Activated naive CD8-positive, alpha-beta T cell treated with anti-CD3 and anti-CD28 coated beads, Interleukin-2, amount 50 U/mL, for 24 hours (primary cell): ENCODE data around the gene TMEM63C.
A peak's percentile ranks its signal among the peaks of the same experiment; 100 is the strongest.
"Not testable (repeated sequence)": the region's sequence is repeated elsewhere in the genome, so short reads cannot be mapped to it uniquely, and the experiment has no call there.

Source experiments
- ATAC-seq: fragments of 150-1000 bp; cut with Tn5 transposase; one replicate; pipeline ENCODE4 v1.10.0; 2021
- DNase-seq: peaks from one replicate; pipeline ENCODE4 v3.0.0; 2021
- H3K27ac Mint-ChIP-seq: one replicate; pipeline ENCODE4 v1.8.0; 2021; ENCODE audit warnings: mild to moderate bottlenecking, mixed read lengths
- H3K27me3 Mint-ChIP-seq: one replicate; pipeline ENCODE4 v1.8.0; 2021; ENCODE audit warnings: mixed read lengths
- H3K36me3 Mint-ChIP-seq: one replicate; pipeline ENCODE4 v1.8.0; 2021; ENCODE audit warnings: low read depth, mixed read lengths
- H3K4me1 Mint-ChIP-seq: one replicate; pipeline ENCODE4 v1.8.0; 2021; ENCODE audit warnings: mixed read lengths
- H3K4me3 Mint-ChIP-seq: one replicate; pipeline ENCODE4 v1.8.0; 2021; ENCODE audit warnings: mild to moderate bottlenecking, moderate library complexity, mixed read lengths
- H3K9me3 Mint-ChIP-seq: one replicate; pipeline ENCODE4 v1.8.0; 2021; ENCODE audit warnings: mixed read lengths

The TMEM63C gene

GRCh38 chr14:77148510-77149231 lies 32.9 kb upstream of the TMEM63C start:
- H3K4me1 Mint-ChIP-seq = no peaks in the 10 kb centered on the region
- no peaks in the 10 kb centered on the region for H3K36me3 Mint-ChIP-seq
- DNase-seq (no peak), ATAC-seq (no peak)
- H3K27ac Mint-ChIP-seq = no peak overlapping the region
- no peak overlapping the region for H3K4me3 Mint-ChIP-seq
- H3K9me3 Mint-ChIP-seq = no peaks in the 10 kb centered on the region
- peaks cover 45% of the 10 kb centered on the region for H3K27me3 Mint-ChIP-seq

DNA sequence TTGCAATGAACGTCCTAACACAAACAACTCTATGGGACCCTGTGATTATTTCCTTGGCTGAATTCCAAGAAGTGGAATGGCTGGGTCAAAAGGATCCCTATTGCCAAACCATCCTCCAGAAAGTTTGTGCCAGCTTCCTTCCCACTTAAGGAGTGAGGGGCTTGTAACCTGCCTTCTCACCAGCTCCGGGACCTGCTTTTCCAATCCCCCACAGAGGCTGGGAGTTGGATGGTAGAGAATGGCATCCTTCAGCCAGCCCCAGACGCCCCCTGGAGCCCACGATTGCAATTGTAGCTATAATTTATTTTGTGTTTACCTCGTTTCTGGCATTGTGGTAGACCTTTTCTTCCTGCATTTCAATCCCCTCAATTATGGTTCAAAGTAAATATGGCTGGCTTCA lies 30.4 kb upstream of the TMEM63C start:
- no peaks in the 10 kb centered on the region for H3K9me3 Mint-ChIP-seq
- H3K27me3 Mint-ChIP-seq = peaks cover 37% of the 10 kb centered on the region
- DNase-seq (peak; percentile 25), ATAC-seq (no peak)
- H3K27ac Mint-ChIP-seq = no peak overlapping the region
- no peaks in the 10 kb centered on the region for H3K4me1 Mint-ChIP-seq
- no peak overlapping the region for H3K4me3 Mint-ChIP-seq
- H3K36me3 Mint-ChIP-seq = no peaks in the 10 kb centered on the region

DNA sequence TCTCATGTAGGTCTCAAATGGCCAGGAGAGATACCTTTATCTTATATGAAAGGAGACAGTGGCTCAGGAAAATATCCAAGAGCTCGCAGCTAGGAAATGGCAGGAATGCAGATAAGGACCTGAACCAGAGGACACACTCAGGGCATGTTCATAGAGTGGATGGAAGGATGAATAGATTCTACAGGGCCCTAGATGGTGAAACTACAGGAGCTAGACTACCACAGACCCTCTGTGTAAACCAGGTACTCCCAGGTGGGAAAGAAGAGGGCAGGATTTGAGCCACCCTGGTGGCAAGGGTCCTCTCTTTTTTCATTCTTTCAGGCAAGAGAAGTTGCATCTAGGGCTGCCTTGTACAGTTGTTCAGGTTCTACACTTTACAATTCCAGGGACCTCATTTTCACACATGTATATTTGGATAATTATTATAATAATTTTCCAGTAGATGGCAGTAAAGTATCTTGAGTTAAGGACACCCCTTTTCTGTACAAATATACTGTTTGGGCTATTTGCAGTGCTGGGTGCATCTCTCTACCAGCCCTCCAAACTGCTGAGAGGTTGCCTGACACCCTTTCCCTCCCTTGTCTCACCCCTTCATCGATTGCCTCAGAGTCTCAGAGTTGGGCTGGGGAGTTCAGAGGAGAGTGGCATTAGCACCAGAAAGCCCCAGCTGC lies 29.5 kb upstream of the TMEM63C start:
- H3K36me3 Mint-ChIP-seq = no peaks in the 10 kb centered on the region
- no peak overlapping the region for H3K27ac Mint-ChIP-seq
- no peak for DNase-seq
- H3K27me3 Mint-ChIP-seq = peaks cover 32% of the 10 kb centered on the region
- ATAC-seq = peak; percentile 54
- no peaks in the 10 kb centered on the region for H3K9me3 Mint-ChIP-seq
- H3K4me3 Mint-ChIP-seq = no peak overlapping the region
- no peaks in the 10 kb centered on the region for H3K4me1 Mint-ChIP-seq

DNA sequence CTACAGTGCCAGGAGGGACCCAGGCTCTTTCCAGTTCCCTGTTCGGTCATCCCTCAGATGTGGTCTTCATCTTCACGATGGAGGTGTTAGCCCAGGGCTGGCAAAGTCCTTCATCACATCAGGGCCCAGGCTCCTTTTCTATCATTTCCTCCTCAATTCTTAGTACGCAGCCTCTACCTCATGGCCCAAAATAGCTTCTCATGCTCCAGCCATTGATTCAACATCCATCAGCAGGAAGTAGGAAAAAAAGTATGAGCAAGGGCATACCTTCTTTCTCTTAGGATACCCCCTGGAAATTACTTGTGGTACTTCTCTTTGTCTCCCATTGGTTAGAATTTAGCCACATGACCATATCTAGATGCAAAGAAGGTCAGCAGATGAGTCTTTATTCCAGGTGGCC lies 27.8 kb upstream of the TMEM63C start:
- no peak for DNase-seq

DNA sequence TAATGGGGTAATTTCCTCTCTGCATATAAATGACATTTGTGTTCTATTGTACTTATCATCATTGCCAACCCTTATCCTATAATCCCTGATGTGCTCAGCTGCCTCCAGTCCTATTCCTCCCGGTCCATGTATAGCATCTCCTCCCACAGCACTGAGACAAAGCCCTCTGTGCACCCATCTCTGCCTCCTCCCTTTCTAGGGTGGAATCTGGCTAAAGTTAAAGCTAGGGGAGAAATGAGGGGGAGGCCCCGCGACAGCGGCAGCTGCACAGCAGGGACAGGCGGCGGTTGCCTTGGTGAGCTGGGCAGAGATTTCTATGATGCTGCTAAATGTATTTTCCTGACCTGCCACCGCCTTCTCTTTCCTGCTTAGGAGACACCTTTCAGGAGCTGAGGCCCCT lies 27.2 kb upstream of the TMEM63C start:
- Mint-ChIP-seq H3K36me3 (no peaks in the 10 kb centered on the region), H3K27me3 (peaks cover 37% of the 10 kb centered on the region), H3K4me3 (no peak overlapping the region), H3K27ac (no peak overlapping the region), H3K4me1 (no peaks in the 10 kb centered on the region), H3K9me3 (no peaks in the 10 kb centered on the region)
- ATAC-seq = no peak
- DNase-seq = no peak

More for the DNA sequence above, 27.8 kb upstream of the TMEM63C start:
- no peak overlapping the region for H3K27ac Mint-ChIP-seq
- H3K4me1 Mint-ChIP-seq = no peaks in the 10 kb centered on the region
- H3K4me3 Mint-ChIP-seq = no peak overlapping the region
- ATAC-seq = no peak
- H3K27me3 Mint-ChIP-seq = peaks cover 36% of the 10 kb centered on the region
- H3K9me3 Mint-ChIP-seq = no peaks in the 10 kb centered on the region
- H3K36me3 Mint-ChIP-seq = no peaks in the 10 kb centered on the region

GRCh38 chr14:77155083-77155482 lies 26.5 kb upstream of the TMEM63C start:
- Mint-ChIP-seq H3K36me3 (no peaks in the 10 kb centered on the region), H3K27ac (no peak overlapping the region), H3K4me3 (no peak overlapping the region), H3K9me3 (no peaks in the 10 kb centered on the region), H3K4me1 (no peaks in the 10 kb centered on the region), H3K27me3 (peaks cover 37% of the 10 kb centered on the region)
- DNase-seq (no peak), ATAC-seq (no peak)

GRCh38 chr14:77157740-77158139 lies 23.9 kb upstream of the TMEM63C start:
- Mint-ChIP-seq H3K4me3 (no peak overlapping the region), H3K36me3 (no peaks in the 10 kb centered on the region), H3K9me3 (no peaks in the 10 kb centered on the region), H3K27me3 (peaks cover 38% of the 10 kb centered on the region), H3K4me1 (no peaks in the 10 kb centered on the region), H3K27ac (no peak overlapping the region)
- ATAC-seq (no peak), DNase-seq (no peak)

DNA sequence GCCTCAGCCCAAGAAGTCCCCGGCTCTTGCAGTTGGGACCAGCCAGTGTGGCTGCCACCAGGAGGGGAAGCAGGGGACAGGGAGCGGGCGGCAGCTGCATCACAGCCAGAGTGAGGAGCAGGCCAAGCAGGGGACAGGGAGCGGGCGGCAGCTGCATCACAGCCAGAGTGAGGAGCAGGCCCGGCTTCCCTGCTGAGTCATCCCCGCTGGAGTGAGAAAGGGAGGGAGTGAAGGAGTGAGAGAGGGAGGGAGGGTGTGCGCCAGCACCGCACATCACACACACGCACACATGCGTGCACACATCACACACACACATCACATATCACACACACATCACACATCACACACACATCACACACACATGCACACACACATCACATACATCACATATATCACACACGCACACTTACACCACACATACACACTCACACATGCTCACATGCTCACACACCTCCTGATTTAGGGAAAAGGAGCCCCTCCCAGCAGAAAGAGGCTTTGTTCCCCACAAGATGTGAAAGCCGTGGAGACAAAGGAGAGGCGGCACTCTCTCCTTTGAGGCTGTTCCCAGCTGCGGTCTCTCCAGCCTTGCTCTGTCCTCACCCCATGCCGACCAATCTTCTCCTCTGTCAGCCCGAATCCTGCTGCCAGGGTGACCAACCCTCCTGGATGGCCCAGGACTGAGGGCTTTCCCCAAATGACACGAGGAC lies 23.3 kb upstream of the TMEM63C start:
- H3K27ac Mint-ChIP-seq = no peak overlapping the region
- ATAC-seq (peak; percentile 20), DNase-seq (no peak)
- peaks cover 35% of the 10 kb centered on the region for H3K27me3 Mint-ChIP-seq
- H3K36me3 Mint-ChIP-seq = no peaks in the 10 kb centered on the region
- H3K4me3 Mint-ChIP-seq = no peak overlapping the region
- H3K4me1 Mint-ChIP-seq = no peaks in the 10 kb centered on the region
- no peaks in the 10 kb centered on the region for H3K9me3 Mint-ChIP-seq

GRCh38 chr14:77158882-77159255 lies 22.7 kb upstream of the TMEM63C start:
- no peak for ATAC-seq
- Mint-ChIP-seq H3K36me3 (no peaks in the 10 kb centered on the region), H3K4me1 (no peaks in the 10 kb centered on the region), H3K27me3 (peaks cover 34% of the 10 kb centered on the region), H3K4me3 (no peak overlapping the region), H3K9me3 (no peaks in the 10 kb centered on the region), H3K27ac (no peak overlapping the region)
- DNase-seq = no peak

DNA sequence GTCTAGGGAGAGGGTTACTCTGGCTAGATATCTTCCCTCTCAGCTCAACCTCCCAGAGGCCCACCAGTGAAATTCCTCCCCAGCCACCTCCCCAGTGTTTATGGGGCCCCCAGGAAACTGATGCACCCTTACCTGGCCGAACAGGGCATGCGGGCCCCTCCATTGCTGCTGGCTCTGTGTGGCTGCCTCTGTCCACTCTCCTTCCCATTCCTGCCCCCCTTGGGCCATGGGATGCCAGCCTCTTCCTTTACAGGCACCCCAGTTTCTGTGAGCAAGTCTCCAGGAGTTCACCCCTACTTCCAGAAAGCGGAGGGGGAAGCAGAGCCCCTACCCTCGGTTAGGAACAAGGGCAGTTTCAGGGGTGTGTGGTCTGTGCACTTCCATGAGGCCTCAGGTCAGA lies 20.6 kb upstream of the TMEM63C start:
- no peaks in the 10 kb centered on the region for H3K4me1 Mint-ChIP-seq
- H3K9me3 Mint-ChIP-seq = no peaks in the 10 kb centered on the region
- H3K27me3 Mint-ChIP-seq = peaks cover 26% of the 10 kb centered on the region
- DNase-seq = no peak
- no peak for ATAC-seq
- H3K4me3 Mint-ChIP-seq = no peak overlapping the region
- no peaks in the 10 kb centered on the region for H3K36me3 Mint-ChIP-seq
- no peak overlapping the region for H3K27ac Mint-ChIP-seq

DNA sequence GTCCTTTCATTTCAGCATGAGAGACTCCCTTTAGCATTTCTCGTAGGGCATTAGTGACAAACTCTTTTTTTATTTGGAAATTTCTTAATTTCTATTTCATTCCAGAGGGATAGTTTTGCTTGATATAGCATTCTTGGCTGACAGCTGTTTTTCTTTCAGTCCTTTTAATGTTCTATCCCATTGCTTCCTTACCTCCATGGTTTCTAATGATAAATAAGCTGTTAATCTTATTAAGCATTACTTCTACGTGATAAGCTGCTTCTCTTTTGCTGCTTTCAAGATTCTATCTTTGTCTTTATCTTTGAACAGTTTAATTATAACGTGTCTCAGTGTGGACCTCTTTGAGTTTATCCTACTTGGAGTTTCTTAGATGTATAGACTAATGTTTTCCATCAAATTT lies 11.6 kb upstream of the TMEM63C start:
- Mint-ChIP-seq H3K36me3 (peaks cover 3% of the 10 kb centered on the region), H3K4me3 (no peak overlapping the region), H3K4me1 (no peaks in the 10 kb centered on the region), H3K9me3 (peaks cover 19% of the 10 kb centered on the region), H3K27ac (no peak overlapping the region), H3K27me3 (peaks cover 3% of the 10 kb centered on the region)
- ATAC-seq = no peak
- DNase-seq = no peak

DNA sequence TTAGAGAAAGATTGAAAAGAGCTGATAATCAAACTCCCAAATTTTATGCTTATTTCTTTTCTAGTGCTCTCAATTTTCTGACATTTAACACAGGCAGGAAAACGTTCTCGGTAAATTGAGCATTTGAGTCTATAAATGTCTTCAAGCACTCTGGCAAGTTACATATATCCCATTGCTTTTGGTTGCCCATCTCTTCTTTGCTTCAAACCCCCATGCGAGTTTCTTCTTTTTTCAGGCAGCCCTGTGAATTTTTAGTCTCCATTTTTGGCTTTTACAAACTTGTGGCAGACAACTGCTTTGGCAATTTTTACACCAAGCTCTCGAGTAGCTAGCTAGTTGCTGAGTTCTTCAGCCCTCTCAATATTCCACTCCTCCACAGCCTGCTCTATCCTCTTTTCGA lies 8.7 kb upstream of the TMEM63C start:
- peaks cover 6% of the 10 kb centered on the region for H3K27me3 Mint-ChIP-seq
- no peak overlapping the region for H3K27ac Mint-ChIP-seq
- no peak for ATAC-seq
- peaks cover 3% of the 10 kb centered on the region for H3K36me3 Mint-ChIP-seq
- H3K9me3 Mint-ChIP-seq = peaks cover 19% of the 10 kb centered on the region
- H3K4me1 Mint-ChIP-seq = no peaks in the 10 kb centered on the region
- H3K4me3 Mint-ChIP-seq = no peak overlapping the region
- DNase-seq = no peak

DNA sequence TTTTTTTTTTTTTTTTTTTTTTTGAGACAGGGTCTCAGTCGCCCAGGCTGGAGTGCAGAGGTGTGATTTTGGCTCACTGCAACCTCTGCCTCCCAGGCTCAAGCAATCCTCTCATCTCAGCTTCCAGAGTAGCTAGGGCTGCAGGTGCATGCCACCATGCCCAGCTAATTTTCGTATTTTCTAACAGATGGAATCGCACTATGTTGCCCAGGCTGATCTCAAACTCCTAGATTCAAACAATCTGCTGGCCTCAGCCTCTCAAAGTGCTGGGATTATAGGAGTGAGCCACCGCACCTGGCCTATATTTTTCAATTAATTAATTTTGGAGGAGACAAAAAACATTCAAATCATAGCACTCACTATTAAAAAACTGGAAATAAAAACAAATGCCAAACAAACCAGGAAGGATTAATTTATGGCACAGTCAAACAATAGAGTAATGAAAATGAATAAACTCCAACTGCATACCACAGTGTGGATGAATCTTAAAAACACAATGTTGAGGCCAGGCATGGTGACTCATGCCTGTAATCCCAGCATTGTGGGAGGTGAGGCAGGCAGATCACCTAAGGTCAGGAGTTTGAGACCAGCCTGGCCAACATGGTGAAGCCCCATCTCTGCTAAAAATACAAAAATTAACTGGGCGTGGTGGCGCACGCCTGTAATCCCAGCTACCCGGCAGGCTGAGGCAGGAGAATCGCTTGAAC lies 7.5 kb upstream of the TMEM63C start:
- not testable (repeated sequence) for ATAC-seq, H3K4me1 Mint-ChIP-seq, H3K4me3 Mint-ChIP-seq, H3K36me3 Mint-ChIP-seq, DNase-seq, H3K27ac Mint-ChIP-seq, H3K27me3 Mint-ChIP-seq
- H3K9me3 Mint-ChIP-seq = peaks cover 13% of the 10 kb centered on the region

DNA sequence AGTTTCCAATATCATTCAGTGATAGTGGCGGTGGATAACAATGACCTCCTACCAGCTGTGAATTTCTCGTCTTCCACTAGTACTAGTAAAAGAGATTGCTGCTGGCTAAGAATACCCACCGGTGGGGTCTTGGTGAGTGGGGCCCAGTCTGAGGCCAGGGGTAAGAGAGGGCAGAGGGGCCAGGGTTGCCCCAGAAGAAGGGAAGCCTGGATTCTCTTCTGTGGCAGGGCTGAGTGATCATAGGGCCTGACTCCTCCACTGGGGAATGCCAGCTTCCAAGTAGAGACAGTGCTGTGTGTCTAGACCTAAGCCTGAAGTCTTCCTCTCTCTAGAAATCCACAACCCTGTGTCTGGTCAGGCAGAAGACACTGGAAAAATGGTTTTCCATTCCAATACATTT lies 5.8 kb upstream of the TMEM63C start:
- Mint-ChIP-seq H3K27ac (no peak overlapping the region), H3K36me3 (no peaks in the 10 kb centered on the region), H3K4me1 (no peaks in the 10 kb centered on the region), H3K4me3 (no peak overlapping the region), H3K27me3 (peaks cover 10% of the 10 kb centered on the region), H3K9me3 (peaks cover 2% of the 10 kb centered on the region)
- ATAC-seq (no peak), DNase-seq (no peak)

- H3K4me1 Mint-ChIP-seq = peaks cover 9% of the 10 kb centered on the region
- ATAC-seq (no peak), DNase-seq (no peak)
- no peak overlapping the region for H3K27ac Mint-ChIP-seq
- H3K4me3 Mint-ChIP-seq = no peak overlapping the region
- H3K27me3 Mint-ChIP-seq = peaks cover 15% of the 10 kb centered on the region
- no peaks in the 10 kb centered on the region for H3K36me3 Mint-ChIP-seq
- H3K9me3 Mint-ChIP-seq = no peaks in the 10 kb centered on the region
Measured at GRCh38 chr14:77177702-77178101, 3.9 kb upstream of the TMEM63C start.
